SU-DHL-6 (cell line): Measurements from ENCODE around the gene SPOCD1.

Experiments used
- H2AFZ ChIP-seq: fragments of 200-600 bp; sonication (generic); 2 replicates; pipeline ENCODE4 v1.6.1; 2014; ENCODE audit warnings: low read depth, mild to moderate bottlenecking, moderate library complexity, mixed read lengths, antibody characterized with exemption, low read length; ENCODE audit not compliant: severe bottlenecking
- H3F3A ChIP-seq: fragments of 200-600 bp; shearing (Covaris generic); 2 replicates; pipeline ENCODE4 v1.6.0; 2016; ENCODE audit warnings: antibody characterized with exemption, mild to moderate bottlenecking; ENCODE audit not compliant: insufficient read depth
- H3K27ac ChIP-seq: fragments of 200-600 bp; sonication (generic); 2 replicates; pipeline ENCODE4 v1.5.1; 2016; ENCODE audit warnings: low read depth, mild to moderate bottlenecking, low read length, moderate library complexity, mixed read lengths
- H3K27me3 ChIP-seq: fragments of 200-600 bp; sonication (generic), shearing (Covaris generic); 2 replicates; pipeline ENCODE4 v1.6.0; 2014; ENCODE audit warnings: mild to moderate bottlenecking, low read length
- H3K36me3 ChIP-seq: fragments of 200-600 bp; sonication (generic); 2 replicates; pipeline ENCODE4 v1.6.1; 2014; ENCODE audit warnings: mild to moderate bottlenecking, low read length, mixed read lengths
- H3K4me2 ChIP-seq: fragments of 300-600, 200-600 bp; shearing (Covaris generic), sonication (generic); 2 replicates; pipeline ENCODE4 v1.6.0; 2014; ENCODE audit warnings: low read length, low read depth, mild to moderate bottlenecking; ENCODE audit not compliant: poor library complexity, severe bottlenecking
- H3K4me3 ChIP-seq: fragments of 200-600 bp; sonication (generic); 2 replicates; pipeline ENCODE4 v1.5.1; 2014; ENCODE audit warnings: antibody characterized with exemption, low read length, mild to moderate bottlenecking, mixed read lengths; ENCODE audit not compliant: insufficient read depth, poor library complexity, severe bottlenecking
- H3K79me2 ChIP-seq: fragments of 200-600 bp; sonication (generic); 2 replicates; pipeline ENCODE4 v1.6.1; 2014; ENCODE audit warnings: mild to moderate bottlenecking, low read length, moderate library complexity; ENCODE audit not compliant: insufficient read depth
- H3K9ac ChIP-seq: fragments of 200-600 bp; sonication (generic); 2 replicates; pipeline ENCODE4 v1.7.0; 2014; ENCODE audit warnings: mild to moderate bottlenecking, low read length
- H3K9me2 ChIP-seq: fragments of 200-600 bp; sonication (generic); replicated peaks from 2 replicates; pipeline ENCODE4 v1.6.1; 2014; ENCODE audit warnings: low read length; ENCODE audit not compliant: insufficient read depth
- H3K9me3 ChIP-seq: fragments of 200-600 bp; sonication (generic); 2 replicates; pipeline ENCODE4 v1.6.1; 2014; ENCODE audit warnings: low read length, mixed read lengths; ENCODE audit not compliant: insufficient read depth
- H4K20me1 ChIP-seq: fragments of 200-600 bp; sonication (generic); 2 replicates; pipeline ENCODE4 v1.6.1; 2014; ENCODE audit warnings: low read depth, mild to moderate bottlenecking, antibody characterized with exemption, low read length, moderate library complexity, mixed read lengths
- EZH2phosphoT487 ChIP-seq: fragments of 200-600 bp; sonication (generic), shearing (Covaris generic); conservative IDR thresholded peaks from 2 replicates; pipeline ENCODE4 v1.6.1; 2018; ENCODE audit warnings: mild to moderate bottlenecking, antibody characterized with exemption, low read length, moderate library complexity, mixed read lengths
- TF ChIP-seq, protein P1 (sequence below): fragments of 200-600 bp; sonication (generic); IDR thresholded peaks from one replicate; pipeline ENCODE4 v1.5.1; 2017; ENCODE audit warnings: antibody characterized with exemption, mild to moderate bottlenecking, low read length, moderate library complexity; ENCODE audit not compliant: insufficient read depth, poor library complexity, severe bottlenecking

The SPOCD1 gene

DNA sequence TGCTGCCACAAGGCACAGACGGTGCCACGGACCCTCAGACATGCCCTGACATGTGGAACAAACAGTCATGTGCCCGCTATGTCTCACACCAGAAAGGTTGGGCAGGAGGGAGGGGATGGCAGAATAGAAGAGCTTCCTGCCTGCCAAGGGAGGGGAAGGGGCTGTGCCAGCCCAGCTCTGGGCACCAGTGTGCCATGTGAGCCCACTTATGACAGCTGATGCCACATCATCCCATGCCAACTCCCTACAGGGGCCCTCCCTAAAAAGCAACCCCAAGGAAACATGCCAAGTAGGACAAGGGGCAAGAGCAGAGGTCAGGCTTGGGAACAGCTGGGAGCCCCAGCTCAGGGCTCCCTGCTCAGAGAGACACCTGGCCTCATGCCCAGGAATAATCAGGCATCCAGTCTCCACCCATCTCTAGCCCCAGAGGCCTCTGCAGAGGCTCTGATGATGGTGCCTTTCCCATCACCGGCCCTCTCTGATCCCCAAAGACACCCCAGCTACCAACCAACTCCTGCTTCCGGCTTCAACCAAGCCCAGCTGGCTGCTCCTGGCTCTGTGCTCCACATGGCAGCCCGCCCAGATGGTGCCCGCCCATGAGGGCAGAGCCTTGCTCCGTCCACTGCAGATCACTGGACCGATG is 62.0 kb downstream of the SPOCD1 start:
- Histone ChIP-seq H3K9me3 (no peaks in the 10 kb centered on the region), H3K27ac (no peak overlapping the region), H3K4me3 (no peak overlapping the region), H3K9me2 (no peaks in the 10 kb centered on the region), H3K4me2 (no peak overlapping the region), H3K36me3 (no peaks in the 10 kb centered on the region), H3F3A (no peaks in the 10 kb centered on the region), H3K79me2 (no peaks in the 10 kb centered on the region), H4K20me1 (peaks cover 5% of the 10 kb centered on the region; the same call in 1 of the 2 replicates), H3K9ac (no peak overlapping the region), H3K27me3 (no peaks in the 10 kb centered on the region), H2AFZ (no peak overlapping the region)
- TF ChIP-seq EZH2phosphoT487: no peak
- TF ChIP-seq, protein P1, sequence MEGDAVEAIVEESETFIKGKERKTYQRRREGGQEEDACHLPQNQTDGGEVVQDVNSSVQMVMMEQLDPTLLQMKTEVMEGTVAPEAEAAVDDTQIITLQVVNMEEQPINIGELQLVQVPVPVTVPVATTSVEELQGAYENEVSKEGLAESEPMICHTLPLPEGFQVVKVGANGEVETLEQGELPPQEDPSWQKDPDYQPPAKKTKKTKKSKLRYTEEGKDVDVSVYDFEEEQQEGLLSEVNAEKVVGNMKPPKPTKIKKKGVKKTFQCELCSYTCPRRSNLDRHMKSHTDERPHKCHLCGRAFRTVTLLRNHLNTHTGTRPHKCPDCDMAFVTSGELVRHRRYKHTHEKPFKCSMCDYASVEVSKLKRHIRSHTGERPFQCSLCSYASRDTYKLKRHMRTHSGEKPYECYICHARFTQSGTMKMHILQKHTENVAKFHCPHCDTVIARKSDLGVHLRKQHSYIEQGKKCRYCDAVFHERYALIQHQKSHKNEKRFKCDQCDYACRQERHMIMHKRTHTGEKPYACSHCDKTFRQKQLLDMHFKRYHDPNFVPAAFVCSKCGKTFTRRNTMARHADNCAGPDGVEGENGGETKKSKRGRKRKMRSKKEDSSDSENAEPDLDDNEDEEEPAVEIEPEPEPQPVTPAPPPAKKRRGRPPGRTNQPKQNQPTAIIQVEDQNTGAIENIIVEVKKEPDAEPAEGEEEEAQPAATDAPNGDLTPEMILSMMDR: no peak

DNA sequence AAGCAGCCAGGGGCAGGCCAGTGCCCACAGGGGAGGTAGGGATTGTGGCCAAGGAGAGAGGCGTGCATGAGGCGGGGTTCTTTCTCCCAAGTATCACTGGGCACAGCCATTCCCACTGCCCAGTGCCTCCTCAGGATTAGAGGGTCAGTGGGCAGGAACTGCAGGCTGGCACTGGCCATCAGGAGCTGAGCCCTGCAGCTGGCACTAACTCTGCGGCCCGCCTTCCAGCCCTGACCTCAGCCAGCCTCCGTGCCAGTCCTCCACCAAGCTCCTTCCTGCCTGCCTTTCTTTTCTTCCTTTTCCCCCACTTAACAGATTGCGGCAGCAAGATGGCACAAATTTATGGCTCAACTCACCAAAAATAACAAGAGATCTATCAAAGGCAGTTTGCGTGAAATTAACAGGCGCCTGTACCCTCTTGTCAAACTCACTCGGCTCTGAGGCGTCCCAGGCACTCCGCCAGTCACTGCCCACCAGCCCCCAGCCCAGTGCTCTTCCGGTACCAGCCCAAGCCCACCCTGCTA is 62.8 kb downstream of the SPOCD1 start:
- no peaks in the 10 kb centered on the region for H3K9me2 ChIP-seq
- no peaks in the 10 kb centered on the region for H3K79me2 ChIP-seq
- no peak overlapping the region for H3K4me2 ChIP-seq
- H3K36me3 ChIP-seq: no peaks in the 10 kb centered on the region
- peaks cover 5% of the 10 kb centered on the region; the same call in 1 of the 2 replicates for H4K20me1 ChIP-seq
- H3F3A ChIP-seq: no peaks in the 10 kb centered on the region
- no peak overlapping the region for H3K9ac ChIP-seq
- H3K27me3 ChIP-seq: no peaks in the 10 kb centered on the region
- no peak for TF ChIP-seq EZH2phosphoT487
- TF ChIP-seq, protein P1: no peak
- H3K9me3 ChIP-seq: no peaks in the 10 kb centered on the region
- H2AFZ ChIP-seq: no peak overlapping the region
- no peak overlapping the region for H3K27ac ChIP-seq
- H3K4me3 ChIP-seq: no peak overlapping the region

DNA sequence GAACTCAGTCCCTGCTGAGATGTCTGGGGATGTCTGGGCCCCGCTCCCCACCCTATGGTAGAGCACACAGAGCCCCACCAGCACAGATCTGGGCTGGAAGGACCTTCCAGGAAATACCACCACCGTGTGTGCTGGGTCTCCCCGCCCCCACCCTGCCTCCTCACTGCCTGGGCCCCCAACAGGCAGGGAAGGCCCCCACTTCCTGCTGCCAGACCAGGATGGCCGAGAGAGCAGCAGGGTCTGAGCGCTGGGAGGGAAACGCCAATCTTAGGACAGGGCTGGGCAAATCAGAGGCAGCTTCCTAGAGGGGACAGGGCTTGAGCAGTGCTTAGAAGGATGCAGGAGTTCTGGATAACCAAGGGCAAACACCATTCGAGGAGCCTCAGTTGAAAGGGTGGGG is 63.6 kb downstream of the SPOCD1 start:
- H3K4me2 ChIP-seq: no peak overlapping the region
- H3K4me3 ChIP-seq: no peak overlapping the region
- no peak overlapping the region for H2AFZ ChIP-seq
- H4K20me1 ChIP-seq: peaks cover 5% of the 10 kb centered on the region; the same call in 1 of the 2 replicates
- no peaks in the 10 kb centered on the region for H3K36me3 ChIP-seq
- H3K27me3 ChIP-seq: no peaks in the 10 kb centered on the region
- H3K9me3 ChIP-seq: no peaks in the 10 kb centered on the region
- H3K9me2 ChIP-seq: no peaks in the 10 kb centered on the region
- TF ChIP-seq, protein P1: no peak
- no peak for TF ChIP-seq EZH2phosphoT487
- H3K27ac ChIP-seq: no peak overlapping the region
- H3K79me2 ChIP-seq: no peaks in the 10 kb centered on the region
- H3F3A ChIP-seq: no peaks in the 10 kb centered on the region
- no peak overlapping the region for H3K9ac ChIP-seq
